Panc1 (cell line): ENCODE measurements around the gene CISD3. TPM values are rescaled to one million over a fixed set of nuclear protein-coding genes. Genes with fewer than 3 reads are reported as not detected.
A peak's percentile ranks its signal among the peaks of the same experiment; 100 is the strongest.

Experiments
- ATAC-seq: fragments of 200-7000 bp; cut with Tn5 transposase; 2 replicates; pipeline ENCODE4 v1.9.1; 2020; ENCODE audit warnings: mild to moderate bottlenecking, moderate library complexity
- BruUV-seq: library from RNA; stranded (reverse); fragments of 400-500 nt; replicated peaks from 2 replicates; lab custom pipeline; 2021; lab: Mats Ljungman, UMichigan
- CTCF ChIA-PET: fragments of 300-600 bp; sonication (Branson Sonifier 250); formaldehyde crosslinking; loops from one replicate; lab custom pipeline; 2022; ENCODE audit warnings: antibody characterized with exemption; lab: Charles Lee
- POLR2A ChIA-PET: fragments of 300-600 bp; sonication (Branson Sonifier 250); formaldehyde crosslinking; loops from one replicate; lab custom pipeline; 2022; ENCODE audit warnings: antibody characterized with exemption; lab: Charles Lee
- DNase-seq: peaks from one replicate; pipeline ENCODE4 v3.0.0-alpha.2; 2010; ENCODE audit warnings: low read depth, low spot score
- H3K27ac ChIP-seq: 2 replicates; pipeline ENCODE4 v1.5.1; 2011; ENCODE audit warnings: mild to moderate bottlenecking, low read length, inconsistent platforms
- H3K27me3 ChIP-seq: fragments of 200-500 bp; sonication (Bioruptor generic); 2 replicates; pipeline ENCODE4 v1.6.0; 2014; ENCODE audit warnings: low read length, inconsistent platforms; ENCODE audit not compliant: control insufficient read depth, insufficient read depth
- H3K36me3 ChIP-seq: fragments of 200-500 bp; sonication (Bioruptor generic); 2 replicates; pipeline ENCODE4 v1.5.1; 2014; ENCODE audit warnings: inconsistent platforms, mild to moderate bottlenecking, low read length, moderate library complexity; ENCODE audit not compliant: control insufficient read depth, insufficient read depth
- H3K4me1 ChIP-seq: 2 replicates; pipeline ENCODE4 v1.5.1; 2011; ENCODE audit warnings: inconsistent platforms, mild to moderate bottlenecking, low read length, moderate library complexity; ENCODE audit not compliant: control insufficient read depth, insufficient read depth
- H3K4me3 ChIP-seq, 2 experiments: 2 replicates each; pipeline ENCODE4 v1.5.1; 2011 to 2012; ENCODE audit warnings: low read depth in 2 of 2, low read length in 2 of 2, mild to moderate bottlenecking in 2 of 2, inconsistent platforms in 1 of 2, moderate library complexity in 1 of 2
- H3K9me3 ChIP-seq: fragments of 200-500 bp; sonication (Bioruptor generic); 2 replicates; pipeline ENCODE4 v1.5.1; 2014; ENCODE audit warnings: low read depth, mild to moderate bottlenecking, inconsistent platforms, low read length, moderate library complexity; ENCODE audit not compliant: control insufficient read depth, insufficient read depth
- CTCF ChIP-seq: fragments of 450-650 bp; IDR thresholded peaks from 2 replicates; pipeline ENCODE4 v1.5.1; 2017; ENCODE audit warnings: mild to moderate bottlenecking
- POLR2AphosphoS5 ChIP-seq: IDR thresholded peaks from 2 replicates; pipeline ENCODE4 v1.6.1; 2012; ENCODE audit warnings: mild to moderate bottlenecking, low read depth, low read length, moderate library complexity
- REST ChIP-seq, 2 experiments: IDR thresholded peaks; 2 replicates each; pipeline ENCODE4 v1.6.1; 2011 to 2012; ENCODE audit warnings: low read depth in 2 of 2, control low read depth in 1 of 2, low read length in 1 of 2, mild to moderate bottlenecking in 1 of 2, moderate library complexity in 1 of 2; ENCODE audit not compliant: insufficient read depth in 1 of 2
- SIN3A ChIP-seq: IDR thresholded peaks from 2 replicates; pipeline ENCODE4 v1.6.1; 2012; ENCODE audit warnings: low read depth, mild to moderate bottlenecking, low read length, moderate library complexity, borderline replicate concordance; ENCODE audit not compliant: insufficient read depth
- TCF7L2 ChIP-seq: IDR thresholded peaks from 2 replicates; pipeline ENCODE4 v1.6.1; 2011; ENCODE audit warnings: mild to moderate bottlenecking, low read depth, low read length, inconsistent platforms
- in situ Hi-C: cut with HindIII; loops from 2 replicates; pipeline ENCODE4 v1.10.0; 2016; ENCODE audit warnings: low sequenced_read_pairs, low pct_unique_long_range_greater_than_20kb
- intact Hi-C: fragments of 100-400 bp; cut with micrococcal nuclease; formaldehyde crosslinking; loops from one replicate; pipeline ENCODE4 v1.10.0; 2022; ENCODE audit not compliant: unreplicated experiment
- total RNA-seq: library from RNA; stranded (reverse); gene quantifications from one replicate; pipeline ENCODE4 v1.2.1, GENCODE V29; 2021; ENCODE audit not compliant: unreplicated experiment

CISD3 gene
- total RNA-seq, 1 experiment from 2014 or later: 45.0 TPM

- in situ Hi-C loops (no loop called here), intact Hi-C loops (no loop called here)
- Histone ChIP-seq H3K4me1 (peaks cover under 1% of the 10 kb centered on the region), H3K4me3 (peak overlapping the region; percentile 67 to 79), H3K9me3 (no peaks in the 10 kb centered on the region), H3K27ac (peak overlapping the region; percentile 66), H3K36me3 (no peaks in the 10 kb centered on the region; the same call in 1 of the 2 replicates), H3K27me3 (no peaks in the 10 kb centered on the region)
- DNase-seq (no peak), ATAC-seq (no peak)
- TF ChIP-seq POLR2AphosphoS5: no peak
- no peak for TF ChIP-seq REST (IDR thresholded peaks at IDR 0.05; ENCODE audit: insufficient read depth in 1 of 2, low read depth in 2 of 2, low read length in 1 of 2)
- no peak for TF ChIP-seq CTCF
- no peak for TF ChIP-seq SIN3A
- TF ChIP-seq TCF7L2: no peak
- POLR2A ChIA-PET: interaction anchor here (0.6 kb wide), 1 partner anchor 194 kb away, joined by 3 read pairs; no protein-coding TSS in a partner anchor
- BruUV-seq: no TSS peak
- CTCF ChIA-PET: no interaction called here
Measured at GRCh38 chr17:38706505-38707216, 23.5 kb upstream of the CISD3 start.

DNA sequence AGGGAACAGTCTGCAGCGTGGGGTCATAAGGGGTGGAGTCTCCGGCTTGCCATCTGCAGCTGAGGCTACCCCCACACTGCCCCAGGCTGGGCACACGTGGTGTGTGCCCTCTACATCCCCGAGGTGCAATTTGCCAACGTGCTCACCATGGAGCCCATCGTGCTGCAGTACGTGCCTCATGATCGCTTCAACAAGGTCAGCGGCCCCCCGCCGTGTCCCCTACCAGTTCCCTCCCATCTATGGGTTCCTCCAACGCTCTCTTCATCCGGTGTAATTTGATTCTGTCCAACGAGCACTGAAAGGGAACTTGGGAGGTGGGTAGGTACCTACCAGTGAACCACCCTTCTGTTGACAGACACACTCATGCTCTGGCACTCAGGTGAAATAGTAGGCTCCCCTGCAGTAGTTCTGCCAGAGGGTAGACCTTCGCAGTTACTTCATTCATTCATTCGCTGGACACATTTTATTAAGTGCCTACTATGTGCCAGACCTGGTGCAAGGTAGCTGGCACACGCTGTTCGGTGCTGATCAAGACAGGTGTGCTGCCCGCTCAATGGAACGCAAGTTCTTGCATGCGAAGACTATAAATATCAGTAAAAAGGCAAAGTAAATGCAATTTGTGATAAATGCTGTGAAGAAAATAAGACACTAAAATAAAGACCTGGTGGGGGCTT, 22.3 kb upstream of the CISD3 start:
- H3K27ac ChIP-seq: no peak overlapping the region
- no peaks in the 10 kb centered on the region for H3K27me3 ChIP-seq
- in situ Hi-C loops: no loop called here
- no peak for ATAC-seq
- H3K4me3 ChIP-seq: no peak overlapping the region
- intact Hi-C loops: no loop called here
- no peaks in the 10 kb centered on the region; the same call in 1 of the 2 replicates for H3K36me3 ChIP-seq
- TF ChIP-seq CTCF: no peak
- no peak for TF ChIP-seq REST (IDR thresholded peaks at IDR 0.05; ENCODE audit: insufficient read depth in 1 of 2, low read depth in 2 of 2, low read length in 1 of 2)
- TF ChIP-seq SIN3A: no peak
- no peak for TF ChIP-seq POLR2AphosphoS5
- TF ChIP-seq TCF7L2: no peak
- ChIA-PET POLR2A (no interaction called here), CTCF (no interaction called here)
- no peaks in the 10 kb centered on the region for H3K9me3 ChIP-seq
- BruUV-seq: TSS peak; percentile 67
- no peaks in the 10 kb centered on the region for H3K4me1 ChIP-seq
- no peak for DNase-seq
